Measurements from ENCODE around the gene ZC3H7A.
A peak's percentile ranks its signal among the peaks of the same experiment; 100 is the strongest.

Gene ZC3H7A

GRCh38 chr16:11740567-11740966 is 56.5 kb downstream of the ZC3H7A start:
- DNase-seq, result no peak

GRCh38 chr16:11738742-11739544 is 58.1 kb downstream of the ZC3H7A start:
- DNase-seq, result no peak

GRCh38 chr16:11737713-11738112 is 59.3 kb downstream of the ZC3H7A start:
- no peak for DNase-seq

- DNase-seq, result no peak
Observed at GRCh38 chr16:11736903-11737302, 60.2 kb downstream of the ZC3H7A start.

- DNase-seq, result no peak
Observed at GRCh38 chr16:11735787-11736186, 61.3 kb downstream of the ZC3H7A start.

- peak in 2 of 58 donors; percentile 44 to 49 for DNase-seq
Observed at GRCh38 chr16:11734653-11735043, 62.4 kb downstream of the ZC3H7A start.

- DNase-seq, result peak in 1 of 58 donors; percentile 44
Observed at GRCh38 chr16:11734025-11734652, 62.9 kb downstream of the ZC3H7A start.

GRCh38 chr16:11731222-11731621 is 65.8 kb downstream of the ZC3H7A start:
- DNase-seq, result no peak

GRCh38 chr16:11729787-11730186 is 67.3 kb downstream of the ZC3H7A start:
- DNase-seq, result no peak

GRCh38 chr16:11727796-11728543 is 69.1 kb downstream of the ZC3H7A start:
- no peak for DNase-seq

- DNase-seq, result no peak
Observed at GRCh38 chr16:11726008-11726407, 71.0 kb downstream of the ZC3H7A start.

GRCh38 chr16:11725457-11725856 is 71.6 kb downstream of the ZC3H7A start:
- DNase-seq, result no peak

GRCh38 chr16:11722468-11722808 is 74.6 kb downstream of the ZC3H7A start:
- no peak for DNase-seq

- DNase-seq, result no peak
Observed at GRCh38 chr16:11721781-11722467, 75.1 kb downstream of the ZC3H7A start.

- DNase-seq, result no peak
Observed at GRCh38 chr16:11719762-11720161, 77.3 kb downstream of the ZC3H7A start.

- no peak for DNase-seq
Observed at GRCh38 chr16:11719171-11719570, 77.9 kb downstream of the ZC3H7A start.

- DNase-seq, result no peak
Observed at GRCh38 chr16:11717811-11718210, 79.2 kb downstream of the ZC3H7A start.

GRCh38 chr16:11716336-11716735 is 80.7 kb downstream of the ZC3H7A start:
- DNase-seq, result no peak

GRCh38 chr16:11715246-11715947 is 81.7 kb downstream of the ZC3H7A start:
- no peak for DNase-seq

GRCh38 chr16:11712122-11712521 is 84.9 kb downstream of the ZC3H7A start:
- DNase-seq, result no peak

GRCh38 chr16:11711662-11712061 is 85.4 kb downstream of the ZC3H7A start:
- DNase-seq, result no peak

Data from anterior cingulate cortex (tissue), 58 donors.